ENCODE results near the gene THSD7B.

DNA sequence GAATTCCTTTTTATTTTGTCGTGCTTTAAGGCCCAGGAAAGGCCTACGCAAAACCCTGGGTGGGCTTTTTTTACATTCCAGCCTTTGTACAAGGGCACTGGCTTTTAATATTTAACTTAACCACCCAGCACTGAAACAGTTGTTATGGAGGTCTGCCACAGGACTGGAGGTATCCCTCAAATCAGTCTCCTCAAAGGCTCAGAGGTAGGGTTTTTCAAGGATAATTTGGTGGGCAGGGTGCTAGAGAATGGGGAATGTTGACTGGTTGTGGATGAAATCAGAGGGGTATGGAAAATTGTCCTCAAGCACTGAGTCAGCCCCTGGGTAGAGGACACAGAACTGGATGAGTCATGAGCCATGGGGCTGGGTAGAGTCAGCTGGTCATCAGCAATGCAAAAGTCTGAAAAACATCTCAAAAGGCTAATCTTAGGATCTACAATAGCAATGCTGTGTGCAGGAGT is 443.1 kb downstream of the THSD7B start:
- TF ChIP-seq EZH2 (IDR thresholded peaks at IDR 0.05; ENCODE audit: insufficient read depth, poor library complexity, severe bottlenecking) = no peak
- TF ChIP-seq EZH2phosphoT487 (IDR thresholded peaks at IDR 0.05; ENCODE audit: insufficient read depth, low read depth) = no peak
